Measurements from ENCODE around the gene MAPKAPK3. TPM values are rescaled to one million over a fixed set of nuclear protein-coding genes. Genes with fewer than 3 reads are reported as not detected.

MAPKAPK3 gene
- total and polyA plus RNA-seq, 2 donors (not counting 3 experiments of a cell fraction or from before 2014, with no cell fraction given), result 21.3 to 30.5 TPM

DNA sequence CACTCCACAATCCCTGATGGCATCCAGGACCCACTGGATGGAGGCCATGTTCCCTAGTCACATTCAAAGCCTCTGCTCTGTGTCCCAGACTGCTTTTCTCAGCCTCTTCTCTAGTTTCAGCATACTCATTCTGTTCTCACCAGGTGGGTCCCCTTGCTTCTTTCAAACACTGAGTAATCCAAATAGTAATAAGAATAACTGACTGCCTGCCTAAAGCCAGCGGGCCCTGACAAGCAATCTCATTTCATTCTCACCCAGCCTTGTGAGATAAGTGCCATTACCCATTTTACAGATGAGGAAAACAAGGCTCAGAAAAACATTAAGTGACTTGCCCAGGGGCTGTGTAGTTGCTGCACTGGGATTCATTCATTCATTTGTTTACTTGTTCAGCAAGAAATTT is 25.4 kb downstream of the MAPKAPK3 start:
- no peak for DNase-seq (ENCODE audit: low read depth, low spot score)
- Histone ChIP-seq H4K20me1 (replicated peaks; ENCODE audit: control insufficient read depth, extremely low read depth, insufficient read depth, low read length) (no peaks in the 10 kb centered on the region), H3K4me2 (ENCODE audit: insufficient read depth, low read length) (no peak overlapping the region), H3K9ac (replicated peaks; ENCODE audit: extremely low read depth, insufficient read depth, low read length) (no peak overlapping the region), H3K27ac (ENCODE audit: insufficient read depth, low read depth, low read length) (no peak overlapping the region), H3K27me3 (ENCODE audit: control insufficient read depth in 2 of 2, insufficient read depth in 2 of 2, low read length in 2 of 2) (no peaks in the 10 kb centered on the region), H3K4me1 (ENCODE audit: control insufficient read depth, extremely low read depth, insufficient read depth, low read length) (no peaks in the 10 kb centered on the region), H3K4me3 (replicated peaks in 1 of 3; ENCODE audit: insufficient read depth in 1 of 3, low read depth in 1 of 3, low read length in 3 of 3) (no peak overlapping the region), H3K9me1 (replicated peaks; ENCODE audit: control insufficient read depth, extremely low read depth, insufficient read depth, low read length) (no peaks in the 10 kb centered on the region), H3K36me3 (ENCODE audit: control insufficient read depth in 2 of 2, extremely low read depth in 1 of 2, insufficient read depth in 2 of 2, low read length in 2 of 2) (peaks cover 0 to under 1% of the 10 kb centered on the region in 2 experiments), H3K79me2 (ENCODE audit: control insufficient read depth, insufficient read depth, low read length) (no peaks in the 10 kb centered on the region), H3K9me3 (replicated peaks; ENCODE audit: control insufficient read depth, insufficient read depth, low read length) (no peaks in the 10 kb centered on the region), H2AFZ (ENCODE audit: low read depth, low read length) (no peak overlapping the region)
- no TSS peak for BruUV-seq (replicated peaks)
- TF ChIP-seq POLR2AphosphoS5 (IDR thresholded peaks at IDR 0.05; ENCODE audit: insufficient read depth, low read depth, low read length) (no peak), FOS (IDR thresholded peaks at IDR 0.05; ENCODE audit: borderline replicate concordance, insufficient read depth, low read length) (no peak), CTCF (IDR thresholded peaks at IDR 0.05; ENCODE audit: extremely low read depth in 1 of 2, insufficient read depth in 1 of 2, low read depth in 1 of 2, low read length in 2 of 2) (no peak), MYC (IDR thresholded peaks at IDR 0.05; ENCODE audit: low read depth, low read length) (no peak)
- no peak for FAIRE-seq
- ChIA-PET CTCF (no interaction called here), POLR2A (no interaction called here)
- intact Hi-C loops (cut with micrococcal nuclease), result no loop called here
- dilution Hi-C loops (cut with MboI; ENCODE audit: extremely low pct_ligation_motif_present, low sequenced_read_pairs), result no loop called here

DNA sequence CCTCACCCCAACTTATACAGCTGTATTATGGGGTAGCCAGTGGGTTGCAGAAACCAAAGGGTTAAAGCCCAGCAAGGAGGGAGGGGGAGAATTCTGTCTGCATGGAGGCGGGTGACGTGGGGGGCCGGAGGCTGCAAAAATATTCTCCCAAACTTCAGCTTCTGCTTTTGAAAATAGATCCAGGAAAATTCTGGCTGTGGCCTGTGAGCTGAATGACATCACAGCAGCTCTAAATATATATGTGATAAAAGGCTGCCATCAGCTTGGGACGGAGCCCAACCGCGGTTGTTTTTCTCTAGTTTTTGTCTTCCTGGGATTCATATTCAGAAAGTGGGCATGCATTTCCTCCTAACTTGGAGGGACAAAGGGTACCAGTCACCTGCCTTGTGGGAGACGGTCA is 27.6 kb downstream of the MAPKAPK3 start:
- POLR2A ChIA-PET, result no interaction called here

More for the DNA sequence above, 27.6 kb downstream of the MAPKAPK3 start:
- Histone ChIP-seq H3K36me3 (ENCODE audit: control insufficient read depth in 2 of 2, extremely low read depth in 1 of 2, insufficient read depth in 2 of 2, low read length in 2 of 2) (peaks cover 0 to 1% of the 10 kb centered on the region in 2 experiments), H3K27me3 (ENCODE audit: control insufficient read depth in 2 of 2, insufficient read depth in 2 of 2, low read length in 2 of 2) (no peaks in the 10 kb centered on the region), H3K9ac (replicated peaks; ENCODE audit: extremely low read depth, insufficient read depth, low read length) (no peak overlapping the region), H3K9me3 (replicated peaks; ENCODE audit: control insufficient read depth, insufficient read depth, low read length) (no peaks in the 10 kb centered on the region), H3K27ac (ENCODE audit: insufficient read depth, low read depth, low read length) (no peak overlapping the region), H4K20me1 (replicated peaks; ENCODE audit: control insufficient read depth, extremely low read depth, insufficient read depth, low read length) (no peaks in the 10 kb centered on the region), H3K79me2 (ENCODE audit: control insufficient read depth, insufficient read depth, low read length) (no peaks in the 10 kb centered on the region), H3K4me3 (replicated peaks in 1 of 3; ENCODE audit: insufficient read depth in 1 of 3, low read depth in 1 of 3, low read length in 3 of 3) (no peak overlapping the region), H3K4me1 (ENCODE audit: control insufficient read depth, extremely low read depth, insufficient read depth, low read length) (no peaks in the 10 kb centered on the region), H3K9me1 (replicated peaks; ENCODE audit: control insufficient read depth, extremely low read depth, insufficient read depth, low read length) (no peaks in the 10 kb centered on the region), H2AFZ (ENCODE audit: low read depth, low read length) (no peak overlapping the region), H3K4me2 (ENCODE audit: insufficient read depth, low read length) (no peak overlapping the region)
- no TSS peak for BruUV-seq (replicated peaks)
- dilution Hi-C loops (cut with MboI; ENCODE audit: extremely low pct_ligation_motif_present, low sequenced_read_pairs) (no loop called here), intact Hi-C loops (cut with micrococcal nuclease) (no loop called here)
- TF ChIP-seq POLR2A (IDR thresholded peaks at IDR 0.05; ENCODE audit: low read depth, low read length) (no peak), GATA2 (IDR thresholded peaks at IDR 0.05; ENCODE audit: insufficient read depth, insufficient read length, low read depth, low read length) (no peak), EZH2 (IDR thresholded peaks at IDR 0.05; ENCODE audit: borderline replicate concordance, low read depth, low read length, severe bottlenecking) (no peak), POLR2AphosphoS5 (IDR thresholded peaks at IDR 0.05; ENCODE audit: insufficient read depth, low read depth, low read length) (no peak), MAX (IDR thresholded peaks at IDR 0.05; ENCODE audit: insufficient read depth, insufficient read length) (no peak), FOS (IDR thresholded peaks at IDR 0.05; ENCODE audit: borderline replicate concordance, insufficient read depth, low read length) (no peak), CTCF (IDR thresholded peaks at IDR 0.05; ENCODE audit: extremely low read depth in 1 of 2, insufficient read depth in 1 of 2, low read depth in 1 of 2, low read length in 2 of 2) (no peak), MYC (IDR thresholded peaks at IDR 0.05; ENCODE audit: low read depth, low read length) (no peak), JUN (IDR thresholded peaks at IDR 0.05; ENCODE audit: borderline replicate concordance, insufficient read depth, insufficient read length, low read depth) (no peak)
- DNase-seq (ENCODE audit: low read depth, low spot score) (no peak), FAIRE-seq (no peak)
- CTCF ChIA-PET, result no interaction called here

Measured in endothelial cell of umbilical vein (primary cell).